H1 (cell line): Measurements from ENCODE around the gene FMNL2. TPM values are rescaled to one million over a fixed set of nuclear protein-coding genes. Genes with fewer than 3 reads are reported as not detected.

Experiments used
- ASH2L ChIP-seq: fragments of 200-600, 300-600 bp; sonication (generic); IDR thresholded peaks from one replicate; pipeline ENCODE4 v1.7.1; 2017; ENCODE audit warnings: low read length
- ATF2 ChIP-seq: IDR thresholded peaks from 2 replicates; pipeline ENCODE4 v1.6.1; 2012; ENCODE audit warnings: low read length, inconsistent platforms
- BCL11A ChIP-seq, 2 experiments: IDR thresholded peaks; one replicate each; pipeline ENCODE4 v1.6.1; 2011; ENCODE audit warnings: low read depth in 2 of 2, low read length in 2 of 2, mild to moderate bottlenecking in 2 of 2
- CHD1 ChIP-seq: IDR thresholded peaks from 2 replicates; pipeline ENCODE4 v1.6.1; 2012; ENCODE audit warnings: low read depth, low read length, improper control_type of control experiment
- CHD7 ChIP-seq: fragments of 300-600 bp; sonication (generic); IDR thresholded peaks from 2 replicates; pipeline ENCODE4 v1.7.1; 2012; ENCODE audit warnings: low read length, moderate library complexity, mild to moderate bottlenecking, inconsistent platforms; ENCODE audit not compliant: insufficient replicate concordance
- CTBP2 ChIP-seq: IDR thresholded peaks from 2 replicates; pipeline ENCODE4 v1.7.0; 2011; ENCODE audit warnings: borderline replicate concordance, mild to moderate bottlenecking, moderate library complexity, mixed read lengths, low read length; ENCODE audit not compliant: insufficient read depth, insufficient read length
- EGR1 ChIP-seq: IDR thresholded peaks from 2 replicates; pipeline ENCODE4 v1.6.1; 2011; ENCODE audit warnings: low read depth, low read length, borderline replicate concordance
- GTF2F1 ChIP-seq: IDR thresholded peaks from 2 replicates; pipeline ENCODE4 v1.6.1; 2012; ENCODE audit warnings: low read depth, low read length, improper control_type of control experiment, borderline replicate concordance
- POLR2A ChIP-seq, 2 experiments: IDR thresholded peaks; 1 replicate in 1 of 2; 2 replicates in 1 of 2; pipeline ENCODE4 v1.6.1; 2011; ENCODE audit warnings: low read depth in 2 of 2, low read length in 2 of 2, mild to moderate bottlenecking in 2 of 2; ENCODE audit errors: control extremely low read depth in 1 of 2
- POU5F1 ChIP-seq: IDR thresholded peaks from 2 replicates; pipeline ENCODE4 v1.6.1; 2011; ENCODE audit warnings: low read depth, mild to moderate bottlenecking, low read length, moderate library complexity
- polyA plus RNA-seq, 7 experiments: library from polyadenylated mRNA; depleted of rRNA in 3 of 7; stranded (reverse) in 5 of 7; unstranded in 2 of 7; fragments of >200 nt in 5 of 7; fragments of 200-250 nt in 2 of 7; gene quantifications; 1 replicate in 5 of 7; 2 replicates in 1 of 7; 4 replicates in 1 of 7; pipeline versions ENCODE4 v1.2.1 to v1.2.3, GENCODE V29; 2011 to 2013; ENCODE audit warnings: missing spikeins in 2 of 7, mixed read lengths in 2 of 7
- total RNA-seq: library from RNA; stranded (reverse); fragmentation: NEBNext Ultra II Directional; extraction: Animal tissue kit (Norgen Biotek cat#: 25700); gene quantifications from 2 replicates; pipeline ENCODE4 v1.2.1, GENCODE V29; 2021

Gene FMNL2
- total and polyA plus RNA-seq, 2 of the 8 experiments (the other 6 are each of a cell fraction or from before 2014, with no cell fraction given), result 15.5 to 45.1 TPM

- TF ChIP-seq CHD7 (no peak), CHD1 (no peak), GTF2F1 (no peak), EGR1 (no peak), POU5F1 (no peak), BCL11A (IDR thresholded peaks at IDR 0.05; ENCODE audit: low read depth in 2 of 2, low read length in 2 of 2) (no peak), ATF2 (no peak), POLR2A (IDR thresholded peaks at IDR 0.05; ENCODE audit: control extremely low read depth in 1 of 2, low read depth in 2 of 2, low read length in 2 of 2) (no peak), CTBP2 (no peak), ASH2L (no peak)
These were observed 289.8 kb downstream of the FMNL2 start (continued) for GRCh38 chr2:152624805-152625204.
